Measurements from ENCODE around the gene ATPAF2. TPM values are rescaled to one million over a fixed set of nuclear protein-coding genes. Genes with fewer than 3 reads are reported as not detected.

Gene ATPAF2
- total RNA-seq, 1 donor from 2014 or later, result 26.1 TPM

DNA sequence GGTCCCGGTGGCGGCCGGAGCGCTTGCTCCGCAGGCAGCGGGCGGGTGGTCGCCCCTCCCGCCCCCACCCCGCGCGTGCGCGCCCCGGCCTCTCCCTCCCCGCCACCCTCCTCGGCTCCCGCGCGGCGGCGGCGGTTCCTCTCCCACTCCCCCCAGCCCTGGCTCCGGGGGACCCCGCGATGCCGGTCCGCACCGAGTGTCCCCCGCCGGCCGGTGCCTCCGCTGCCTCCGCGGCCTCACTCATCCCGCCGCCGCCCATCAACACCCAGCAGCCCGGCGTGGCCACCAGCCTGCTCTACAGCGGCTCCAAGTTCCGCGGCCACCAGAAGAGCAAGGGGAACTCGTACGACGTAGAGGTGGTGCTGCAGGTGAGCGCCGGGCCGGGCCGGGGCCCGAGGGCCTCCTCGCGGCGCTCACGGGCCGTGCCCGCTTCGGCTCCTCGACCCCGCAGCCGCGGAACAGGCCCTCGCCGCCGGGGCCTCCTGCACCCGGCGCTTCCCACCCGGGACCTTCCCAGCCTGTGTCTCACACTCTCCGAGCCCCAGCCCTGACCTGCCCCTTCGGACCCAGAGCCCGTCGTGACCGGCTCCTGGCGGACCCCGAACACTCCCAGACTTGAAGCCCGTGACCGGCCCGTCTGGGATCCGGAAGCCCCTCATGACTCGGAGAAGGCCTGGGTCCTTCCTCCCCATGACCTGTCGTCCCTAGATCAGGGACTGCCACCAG is 730 bp upstream of the ATPAF2 start:
- DNase-seq (ENCODE audit: low spot score), result peak; percentile 54

GRCh38 chr17:18038149-18038850 is 668 bp downstream of the ATPAF2 start:
- DNase-seq (ENCODE audit: low spot score), result no peak

- DNase-seq (ENCODE audit: low spot score), result no peak
Observed at GRCh38 chr17:18037486-18037885, 1.5 kb downstream of the ATPAF2 start.

- DNase-seq (ENCODE audit: low spot score), result no peak
Observed at GRCh38 chr17:18035704-18036103, 3.3 kb downstream of the ATPAF2 start.

- peak; percentile 66 for DNase-seq (ENCODE audit: low spot score)
Observed at GRCh38 chr17:18033442-18034099, 5.4 kb downstream of the ATPAF2 start.

DNA sequence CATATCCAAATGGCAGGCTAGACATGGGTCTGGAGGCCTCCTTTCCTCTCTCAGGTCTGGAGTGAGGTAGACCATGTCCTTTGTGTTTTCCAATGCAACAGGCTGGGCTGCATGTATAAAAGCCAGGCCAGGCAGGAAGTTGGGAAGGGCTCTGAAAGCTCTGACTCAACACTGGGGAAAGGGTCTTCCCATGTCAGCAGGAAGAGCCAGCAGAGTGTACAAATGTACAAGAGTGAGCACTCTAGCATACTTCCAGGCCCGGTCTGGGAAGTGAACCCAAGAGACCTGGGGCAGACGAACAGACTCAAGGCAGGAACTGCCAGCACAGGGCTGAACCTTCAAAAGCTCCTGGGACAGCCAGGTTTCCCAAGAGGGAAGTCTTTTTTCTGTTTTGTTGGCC is 7.0 kb downstream of the ATPAF2 start:
- DNase-seq (ENCODE audit: low spot score), result peak; percentile 52

DNA sequence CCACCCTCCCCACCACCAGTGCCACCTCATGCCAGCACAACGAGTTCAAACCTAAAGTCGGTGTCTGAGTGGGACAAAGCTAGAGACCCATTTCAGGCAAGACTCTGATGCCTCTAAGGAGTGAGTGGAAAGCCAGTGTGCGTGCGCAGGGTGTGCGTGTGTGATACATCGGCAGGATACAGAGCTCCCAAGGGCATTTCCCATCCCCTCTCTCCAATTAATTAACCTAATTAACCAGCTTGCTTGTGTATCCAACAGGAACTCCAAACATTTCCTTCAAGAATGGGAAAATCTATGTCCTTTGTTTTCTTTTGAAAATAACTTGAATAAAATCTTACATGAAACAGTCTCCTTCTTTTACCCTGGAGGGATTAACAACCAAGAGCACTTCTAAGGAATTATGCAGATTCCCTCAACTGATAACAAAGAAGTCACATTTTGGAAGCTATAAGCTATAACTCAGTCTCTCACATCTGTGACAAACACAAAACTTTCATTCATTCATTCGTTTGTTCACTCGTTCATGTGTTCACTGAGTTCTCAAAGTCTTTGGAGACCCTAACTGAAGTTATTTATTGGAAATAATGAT is 9.9 kb downstream of the ATPAF2 start:
- no peak for DNase-seq (ENCODE audit: low spot score)

- no peak for DNase-seq (ENCODE audit: low spot score)
Observed at GRCh38 chr17:18028114-18028951, 10.6 kb downstream of the ATPAF2 start.

DNA sequence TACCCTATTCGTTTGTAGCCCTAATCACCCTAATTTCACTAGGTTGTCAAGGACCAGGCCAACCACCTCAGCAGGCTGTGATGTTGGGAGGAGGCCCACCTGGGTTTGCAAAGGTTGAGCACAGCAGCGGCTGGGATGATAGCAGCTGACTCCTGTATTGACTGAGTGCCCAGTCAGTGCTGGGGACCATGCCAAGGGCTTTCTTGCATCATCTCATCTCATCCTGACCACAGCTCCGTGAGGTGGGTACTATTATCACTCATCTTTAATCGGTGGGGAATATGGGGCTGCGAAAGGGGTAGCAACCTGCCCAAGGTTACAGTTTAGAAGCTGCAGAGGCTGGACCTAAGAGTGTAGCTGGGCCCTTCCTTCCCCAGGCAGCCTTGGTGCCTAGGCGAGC is 11.7 kb downstream of the ATPAF2 start:
- no peak for DNase-seq (ENCODE audit: low spot score)

GRCh38 chr17:18025945-18026776 is 12.8 kb downstream of the ATPAF2 start:
- no peak for DNase-seq (ENCODE audit: low spot score)

DNA sequence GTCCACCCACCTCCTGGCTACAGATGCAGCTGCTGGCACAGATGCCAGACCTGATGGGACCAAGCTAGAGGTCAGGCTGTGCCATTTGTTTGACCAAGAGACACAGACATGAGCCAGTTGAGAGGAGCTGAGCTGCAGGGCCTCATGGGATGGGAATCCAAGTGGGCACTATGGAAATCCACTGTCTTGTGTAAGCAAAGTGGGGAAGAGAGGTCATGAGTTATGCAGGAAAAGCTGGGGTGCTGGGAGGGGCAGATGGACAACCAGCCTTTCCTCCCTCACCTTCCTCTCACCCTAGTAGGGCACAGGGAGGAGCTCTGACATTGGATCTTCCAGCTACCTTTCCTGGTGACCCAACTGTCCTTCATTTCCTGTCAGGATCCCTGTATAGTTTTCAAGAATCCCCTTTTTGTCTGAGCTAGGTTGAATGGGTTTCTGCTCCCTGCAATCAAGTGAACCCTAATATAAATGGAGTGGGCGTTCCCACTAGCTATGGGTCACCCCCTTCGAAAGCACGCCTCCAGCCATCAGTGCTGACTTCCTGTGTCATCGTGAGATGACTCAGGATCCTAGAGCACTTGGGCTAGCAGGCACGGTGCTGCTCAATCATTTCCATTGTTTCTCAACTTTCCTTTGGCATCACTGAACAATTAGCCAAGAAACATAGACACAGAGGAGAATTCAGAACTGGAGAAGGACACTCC is 13.6 kb downstream of the ATPAF2 start:
- no peak for DNase-seq (ENCODE audit: low spot score)

GRCh38 chr17:18021372-18021771 is 17.6 kb downstream of the ATPAF2 start:
- DNase-seq (ENCODE audit: low spot score), result no peak

DNA sequence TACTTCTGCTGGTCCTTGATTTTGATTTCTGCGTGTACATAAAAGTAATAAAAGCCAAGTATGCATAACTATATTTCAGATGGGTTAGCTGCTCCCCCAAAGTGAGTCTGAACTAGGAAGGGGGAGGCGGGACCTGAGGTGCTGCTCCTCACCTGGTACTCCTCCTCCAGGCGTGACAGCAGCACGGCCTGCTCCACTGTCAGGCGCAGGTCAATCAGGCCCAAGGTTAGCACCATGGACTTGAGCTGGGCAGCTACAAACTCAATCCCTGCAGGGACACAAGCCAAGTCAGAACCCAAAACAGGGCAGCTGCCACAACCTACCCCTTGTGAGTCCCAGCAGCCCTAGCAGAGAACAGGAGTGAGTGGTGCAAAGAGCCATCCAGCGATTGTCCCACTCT is 18.0 kb downstream of the ATPAF2 start:
- no peak for DNase-seq (ENCODE audit: low spot score)

GRCh38 chr17:18019838-18020154 is 19.2 kb downstream of the ATPAF2 start:
- no peak for DNase-seq (ENCODE audit: low spot score)

DNA sequence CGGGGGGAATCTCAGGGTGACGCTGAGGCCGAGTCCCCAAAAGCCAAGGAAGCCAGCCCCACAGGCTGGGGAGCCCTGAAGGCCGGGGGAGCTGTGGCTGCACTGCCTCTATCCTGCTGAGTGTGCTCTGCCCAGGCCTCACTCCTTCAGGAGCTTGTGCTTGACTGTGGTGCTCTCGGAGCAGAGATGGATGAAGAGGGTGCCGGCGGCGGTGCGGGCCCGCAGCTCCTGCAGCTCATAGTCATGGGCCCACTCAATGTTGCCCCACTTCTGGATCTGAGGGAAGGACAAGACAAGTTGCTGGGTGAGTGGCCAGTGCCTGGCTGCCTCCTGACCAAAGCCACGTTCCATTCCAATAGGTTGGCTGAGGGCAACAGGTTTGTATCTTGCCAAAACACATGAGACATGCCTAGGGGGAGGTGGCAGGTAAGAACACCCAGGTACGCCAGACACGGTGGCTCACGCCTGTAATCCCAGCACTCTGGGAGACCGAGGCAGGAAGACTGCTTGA is 20.5 kb downstream of the ATPAF2 start:
- no peak for DNase-seq (ENCODE audit: low spot score)

DNA sequence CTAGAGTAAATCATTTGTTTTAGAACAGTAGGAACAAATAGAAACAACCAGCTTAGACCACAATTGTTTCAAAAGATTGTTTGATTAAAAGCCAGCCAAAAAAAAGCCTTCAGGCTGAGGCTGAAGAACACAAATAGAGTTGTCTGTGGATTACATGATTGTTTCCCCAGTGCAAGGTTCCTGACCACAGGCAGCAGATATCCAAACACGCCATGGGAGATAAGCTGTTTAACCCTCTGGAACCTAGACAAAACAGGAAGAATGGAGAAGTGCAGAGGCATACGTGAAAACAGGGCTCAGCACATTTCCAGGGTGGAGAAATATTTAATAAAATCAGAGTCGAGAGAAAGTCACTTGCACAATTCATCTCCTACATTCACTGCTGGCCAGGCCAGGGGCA is 21.0 kb downstream of the ATPAF2 start:
- no peak for DNase-seq (ENCODE audit: low spot score)

GRCh38 chr17:18016426-18016825 is 22.5 kb downstream of the ATPAF2 start:
- no peak for DNase-seq (ENCODE audit: low spot score)

GRCh38 chr17:18015593-18015992 is 23.4 kb downstream of the ATPAF2 start:
- no peak for DNase-seq (ENCODE audit: low spot score)

DNA sequence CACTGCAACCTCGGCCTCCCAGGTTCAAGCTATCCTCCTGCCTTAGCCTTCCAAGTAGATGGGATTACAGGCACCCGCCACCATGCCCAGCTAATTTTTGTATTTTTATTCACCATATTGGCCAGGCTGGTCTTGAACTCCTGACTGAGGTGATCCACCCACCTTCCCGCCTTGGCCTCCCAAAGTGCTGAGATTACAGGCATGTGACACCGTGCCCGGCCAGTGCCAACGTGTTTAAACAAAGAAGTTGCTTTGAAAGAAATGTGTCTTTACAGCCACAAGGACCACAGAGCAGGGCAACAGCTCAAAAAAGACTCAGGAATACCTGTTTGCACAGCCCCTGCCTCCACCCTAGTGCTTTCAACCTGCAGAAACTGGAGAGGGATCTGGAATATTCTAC is 25.0 kb downstream of the ATPAF2 start:
- DNase-seq (ENCODE audit: low spot score), result no peak

DNA sequence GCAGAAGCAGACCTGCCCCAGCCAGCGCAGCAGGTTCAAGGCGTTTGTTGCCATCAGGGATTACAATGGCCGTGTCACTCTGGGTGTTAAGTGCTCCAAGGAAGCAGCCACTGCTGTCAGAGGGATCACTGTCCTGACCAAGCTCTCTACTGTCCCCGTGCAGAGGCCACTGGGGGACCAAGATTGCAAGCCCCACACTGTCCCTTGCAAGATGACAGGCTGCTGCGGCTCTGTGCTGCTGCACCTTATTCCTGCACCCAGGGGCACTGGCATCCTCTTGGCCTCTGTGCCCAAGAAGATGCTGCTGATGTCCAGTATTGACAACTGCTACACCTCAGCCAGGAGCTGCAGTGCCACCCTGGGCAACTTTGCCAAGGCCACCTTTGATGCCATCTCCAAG is 27.7 kb downstream of the ATPAF2 start:
- DNase-seq (ENCODE audit: low spot score), result no peak

Data from ureter (tissue), 1 donor.